Medulla oblongata (tissue), 1 donor: ENCODE data around the gene GNG13.
"Not testable (repeated sequence)": the region's sequence is repeated elsewhere in the genome, so short reads cannot be mapped to it uniquely, and the experiment has no call there.

Experiments used
- DNase-seq: peaks from one replicate; pipeline ENCODE4 v3.0.0-alpha.2; 2015; ENCODE audit errors: extremely low spot score

Gene GNG13, protein sequence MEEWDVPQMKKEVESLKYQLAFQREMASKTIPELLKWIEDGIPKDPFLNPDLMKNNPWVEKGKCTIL

DNA sequence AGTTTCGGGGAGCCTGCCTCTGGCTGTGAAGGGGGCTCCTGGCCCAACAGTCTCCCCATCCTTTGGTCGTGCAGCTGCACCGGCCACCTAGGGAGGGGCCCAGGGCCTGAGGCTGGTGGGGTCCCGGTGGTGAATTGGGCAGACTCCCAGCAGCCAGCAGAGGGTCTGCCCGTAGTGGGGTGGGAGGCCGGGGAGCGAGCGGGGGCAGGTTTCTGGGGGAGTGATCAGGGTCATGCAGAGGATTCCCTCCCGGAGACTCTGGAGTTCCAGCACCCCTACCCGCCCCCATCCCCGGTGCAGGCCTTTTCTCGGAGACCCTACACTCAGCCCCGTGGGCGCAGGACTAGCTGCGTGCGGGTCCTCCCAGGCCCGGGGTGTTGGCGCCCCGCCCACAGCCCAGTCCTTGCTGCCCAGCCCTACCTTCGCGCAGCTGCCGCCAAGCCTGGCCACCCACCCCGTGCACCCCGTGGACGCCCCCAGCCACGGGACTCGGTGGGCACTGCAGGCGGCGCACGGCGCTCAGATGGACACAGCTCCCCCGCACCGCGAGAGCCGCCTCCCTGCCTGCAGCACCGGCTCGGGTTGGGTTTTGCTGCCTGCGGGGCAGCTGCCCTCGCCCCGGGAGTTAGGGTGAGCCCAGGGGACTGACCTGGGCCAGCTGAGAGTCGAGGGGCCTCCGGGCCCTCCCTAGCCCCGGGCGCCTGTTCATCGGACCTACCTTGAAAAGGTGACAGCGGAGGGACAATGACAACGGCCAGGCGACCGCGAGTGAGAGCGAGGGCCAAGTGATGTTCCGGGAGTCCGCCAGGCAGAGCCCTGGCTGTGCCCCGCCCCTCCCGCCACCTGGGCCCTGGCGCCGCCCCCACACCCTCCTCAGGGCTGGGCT, at the start of gene GNG13:
TSS of gene GNG13 (minus strand) at position 787 of the 886 bp plus-strand sequence. CDS start 1,657 bp downstream, outside the sequence.
- DNase-seq = no peak

DNA sequence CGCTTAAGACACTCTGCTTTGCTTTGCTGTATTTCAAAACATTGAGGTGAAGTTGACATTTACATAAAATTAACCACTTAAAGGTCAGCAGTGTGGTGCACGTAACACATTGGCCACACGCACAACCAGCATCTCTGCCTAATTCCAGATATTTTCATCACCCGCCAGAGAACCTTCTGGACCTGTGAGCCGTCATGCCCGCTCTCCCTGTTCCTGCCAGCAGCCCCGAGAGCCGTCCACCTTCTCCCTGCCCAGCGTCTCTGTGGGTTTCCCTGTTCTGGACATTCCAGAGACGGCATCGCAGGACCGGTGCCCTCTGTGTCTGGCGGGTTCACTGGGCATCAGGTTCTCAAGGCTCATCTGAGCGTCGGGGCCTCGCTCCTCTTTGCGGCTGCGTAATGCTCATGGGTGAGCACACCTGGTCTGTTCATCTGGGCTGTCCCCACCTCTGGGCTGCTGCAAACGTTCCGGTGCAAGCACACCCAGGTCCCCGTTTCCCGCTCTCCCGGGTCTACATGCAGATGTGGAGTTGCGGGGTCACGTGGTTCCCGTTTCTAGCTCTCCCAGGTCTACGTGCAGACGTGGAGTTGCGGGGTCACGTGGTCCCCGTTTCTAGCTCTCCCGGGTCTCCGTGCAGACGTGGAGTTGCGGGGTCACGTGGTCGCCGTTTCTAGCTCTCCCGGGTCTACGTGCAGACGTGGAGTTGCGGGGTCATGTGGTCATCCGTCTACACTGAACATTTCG, 48.1 kb upstream of the GNG13 start:
- DNase-seq = no peak

DNA sequence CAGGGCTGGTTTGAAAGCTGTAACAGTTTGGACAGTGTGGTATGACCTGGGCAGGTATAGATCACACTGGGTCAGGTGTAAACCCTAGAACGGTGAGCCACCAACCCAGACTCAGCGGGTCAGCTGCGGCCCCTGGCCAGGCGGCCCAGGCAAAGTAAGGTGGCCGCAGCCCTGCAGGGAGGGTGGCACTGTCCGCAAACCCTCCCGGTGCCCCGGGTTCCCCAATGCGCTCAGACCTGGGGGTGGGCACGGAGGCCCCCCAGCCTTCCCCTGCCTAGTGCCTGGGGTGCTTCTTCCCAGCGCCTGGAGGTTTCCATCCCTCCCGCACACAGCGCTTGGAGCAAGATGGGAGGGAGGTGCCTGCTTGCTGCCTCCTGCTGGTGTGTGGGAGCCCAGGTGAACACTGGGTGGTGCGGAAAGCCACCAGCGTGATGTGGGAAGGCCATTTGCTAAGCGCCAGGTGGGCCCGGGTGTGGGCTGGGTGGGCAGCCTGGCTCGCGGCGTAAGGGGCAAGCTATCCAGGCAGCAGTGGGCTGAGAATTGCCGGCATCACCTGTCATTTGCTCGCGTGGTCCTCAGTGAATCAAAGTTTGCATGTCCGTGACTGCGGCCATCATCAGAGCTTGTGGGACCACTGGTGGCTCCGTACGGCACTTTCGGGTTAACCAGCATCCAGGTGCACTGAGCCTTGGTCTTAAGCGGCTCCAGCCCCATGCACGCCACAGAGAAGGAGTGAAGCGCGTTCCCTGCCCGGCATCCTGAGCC, 47.3 kb upstream of the GNG13 start:
- DNase-seq = no peak

DNA sequence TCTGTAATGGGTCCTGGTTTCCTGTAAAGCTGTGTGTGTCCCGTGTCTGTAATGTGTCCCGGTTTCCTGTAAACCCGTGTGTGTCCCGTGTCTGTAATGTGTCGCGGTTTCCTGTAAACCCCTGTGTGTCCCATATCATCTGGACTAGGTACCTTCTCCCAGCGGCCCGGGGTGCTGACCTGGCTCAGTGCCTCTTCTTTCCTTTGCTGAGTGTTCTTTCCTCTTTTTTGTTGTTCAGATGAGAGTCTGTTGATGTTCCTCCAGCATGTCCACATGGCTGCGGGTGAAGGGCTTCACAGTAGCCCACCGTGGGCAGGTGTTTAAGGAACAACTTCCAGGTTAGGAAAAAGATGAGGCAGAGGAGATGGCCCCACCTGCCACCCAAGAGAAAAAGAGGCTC, 46.6 kb upstream of the GNG13 start:
- no peak for DNase-seq

DNA sequence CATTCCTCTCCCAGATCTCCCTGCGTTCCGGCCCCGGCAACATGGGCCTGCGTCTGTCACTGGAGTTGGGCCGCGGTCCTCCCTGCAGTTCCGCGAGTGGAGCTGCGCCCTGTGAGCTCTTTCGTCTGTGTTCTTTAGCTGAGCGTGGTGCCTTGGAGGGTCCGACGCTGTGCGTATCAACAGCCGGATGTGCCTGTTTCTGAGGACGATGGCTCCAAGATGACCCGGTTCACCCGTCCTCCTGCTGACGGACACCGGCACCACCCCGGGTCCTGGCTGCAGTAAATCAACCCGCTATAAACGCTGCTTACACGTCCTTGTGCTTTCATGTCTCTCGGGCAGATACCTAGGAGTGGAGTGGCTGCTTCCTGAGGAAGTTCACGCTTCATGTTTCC, 44.8 kb upstream of the GNG13 start:
- no peak for DNase-seq

DNA sequence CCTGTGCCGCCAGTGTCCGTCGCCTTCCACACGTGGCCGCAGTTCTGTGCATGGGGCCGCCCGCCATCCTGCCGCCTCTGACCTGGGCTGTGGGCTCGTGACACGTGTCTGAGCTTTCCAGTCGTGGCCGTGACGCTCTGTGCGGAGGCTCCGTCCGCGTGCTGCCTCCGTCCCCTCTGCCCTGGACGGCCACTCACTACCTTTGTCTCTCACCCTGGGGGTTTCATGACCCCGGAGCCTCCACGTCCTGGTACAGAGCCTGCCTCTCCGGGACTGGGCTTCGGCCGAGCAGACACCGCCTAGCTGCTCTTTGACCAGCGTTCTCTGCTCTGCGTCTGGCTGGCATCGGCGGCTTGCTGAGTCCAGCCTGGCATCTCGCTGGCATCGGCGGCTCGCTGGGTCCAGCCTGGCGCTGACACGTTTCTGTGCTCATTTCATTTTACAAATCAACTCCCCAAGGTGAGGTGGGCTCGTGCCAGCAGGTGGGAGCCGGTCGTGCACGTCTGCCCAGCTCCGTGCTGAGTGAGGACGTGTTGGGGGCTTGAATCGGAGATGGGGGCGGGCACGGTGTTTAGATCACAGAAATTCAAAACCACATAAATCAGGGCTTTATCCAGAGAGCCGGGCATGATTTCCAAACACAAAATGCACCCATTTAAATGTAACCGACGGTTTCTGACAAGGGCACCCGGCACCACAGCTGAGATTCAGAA, 44.3 kb upstream of the GNG13 start:
- DNase-seq = no peak

DNA sequence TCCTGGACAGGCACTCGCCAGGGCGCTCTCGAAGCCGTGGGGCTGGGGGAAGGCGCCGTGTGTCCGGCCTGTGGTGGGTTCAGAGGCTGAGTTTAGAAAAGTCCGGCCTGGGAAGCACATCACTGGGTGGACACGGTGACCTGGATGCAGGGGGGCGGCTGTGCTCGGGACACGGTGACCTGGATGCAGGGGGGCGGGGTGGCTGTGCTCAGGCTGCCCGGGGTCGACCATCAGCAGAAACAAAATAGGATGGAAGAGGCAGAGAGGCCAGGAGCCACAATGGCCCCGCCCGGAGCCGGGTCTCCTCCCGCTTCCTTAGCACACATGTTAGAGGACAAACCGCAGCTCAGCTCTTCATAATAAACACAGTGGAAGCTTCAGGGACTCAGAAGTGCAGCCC, 43.2 kb upstream of the GNG13 start:
- no peak for DNase-seq

DNA sequence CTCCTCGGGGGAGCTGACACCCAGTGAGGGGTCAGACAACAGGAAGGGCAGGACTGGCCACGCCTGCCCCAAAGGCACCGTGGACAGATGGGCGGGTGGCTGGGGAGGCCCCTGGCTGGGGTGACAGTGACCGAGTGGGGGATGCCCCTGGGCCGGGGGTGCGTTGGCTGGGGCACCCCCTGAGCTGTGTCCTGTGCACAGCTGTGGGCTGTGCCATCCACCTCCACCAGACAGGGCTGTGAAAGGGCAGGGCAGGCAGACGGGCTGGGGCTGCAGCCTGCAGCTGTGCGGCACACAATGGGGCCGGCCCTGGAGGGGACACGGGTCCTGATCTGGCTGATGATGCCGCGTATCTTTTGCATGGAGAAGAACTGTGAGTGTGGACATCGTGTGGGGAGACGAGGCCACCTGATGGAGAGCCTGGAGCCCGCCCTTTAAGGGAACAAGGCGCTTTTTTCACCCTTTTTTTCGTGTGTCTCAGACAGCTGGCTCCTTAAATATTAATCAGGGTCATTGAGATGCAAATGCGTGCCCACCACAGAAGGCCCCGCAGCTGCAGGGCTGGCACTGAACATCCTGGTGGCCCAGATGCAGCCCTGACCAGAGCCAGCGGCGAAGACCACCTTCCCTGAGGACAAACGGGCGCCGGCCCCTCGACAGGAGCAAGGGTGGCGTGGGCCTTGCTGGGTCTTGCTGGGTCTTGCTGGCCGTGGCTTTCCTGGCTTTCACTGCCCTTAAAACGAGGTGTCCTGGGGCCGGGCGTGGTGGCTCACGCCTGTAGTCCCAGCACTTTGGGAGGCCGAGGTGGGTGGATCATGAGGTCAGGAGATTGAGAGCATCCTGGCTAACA, 42.4 kb upstream of the GNG13 start:
- no peak for DNase-seq

DNA sequence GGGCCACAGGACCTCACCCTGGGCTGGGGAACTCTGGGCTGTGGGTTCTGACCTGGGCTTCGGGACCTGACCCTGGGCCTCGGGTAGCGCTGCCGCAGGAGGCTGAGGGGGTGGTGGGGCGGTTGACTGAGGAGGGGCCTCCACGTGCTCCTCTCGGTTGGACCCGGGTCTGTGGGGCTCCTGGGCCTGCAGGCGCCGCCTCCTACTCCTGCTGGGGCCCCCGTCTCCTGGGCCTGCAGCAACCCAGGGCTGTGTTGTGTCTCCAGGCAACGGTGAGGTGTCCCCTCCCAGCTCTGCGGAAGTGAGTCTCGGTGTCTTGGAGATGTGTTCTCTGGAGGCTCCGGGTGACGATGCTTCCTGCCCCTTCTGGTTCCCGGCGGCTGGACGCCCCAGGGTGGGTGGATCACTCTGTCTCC, 41.5 kb upstream of the GNG13 start:
- DNase-seq = no peak

DNA sequence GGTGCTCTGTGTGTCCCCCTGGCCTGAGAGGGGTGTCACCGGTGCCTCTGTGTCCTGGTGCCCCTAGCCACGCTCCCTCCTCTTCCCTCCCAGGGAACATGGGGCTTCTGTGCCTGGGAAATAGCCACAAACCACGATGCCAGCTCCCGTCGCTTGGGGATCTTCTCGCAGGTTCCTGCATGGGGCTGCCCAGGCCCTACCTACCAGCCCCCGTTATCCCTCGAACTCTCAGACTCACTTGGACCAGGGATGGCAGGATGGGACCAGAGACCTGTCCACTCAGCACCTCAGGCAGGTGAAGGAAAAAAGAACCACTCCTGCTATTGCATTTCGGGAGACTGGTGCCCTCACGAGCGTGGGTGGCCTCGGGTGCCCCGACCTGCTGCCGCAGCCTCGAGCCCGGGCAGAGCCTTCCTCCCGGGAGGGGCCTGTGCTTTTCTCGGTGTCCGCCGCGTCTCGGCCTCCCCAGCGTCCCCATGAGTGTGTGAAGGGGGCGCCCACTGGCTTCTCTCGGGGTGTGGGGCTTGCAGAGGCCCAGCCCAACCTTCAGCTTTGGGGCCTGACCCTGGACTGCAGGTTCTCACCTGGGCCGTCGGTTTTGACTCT, 41.0 kb upstream of the GNG13 start:
- no peak for DNase-seq

DNA sequence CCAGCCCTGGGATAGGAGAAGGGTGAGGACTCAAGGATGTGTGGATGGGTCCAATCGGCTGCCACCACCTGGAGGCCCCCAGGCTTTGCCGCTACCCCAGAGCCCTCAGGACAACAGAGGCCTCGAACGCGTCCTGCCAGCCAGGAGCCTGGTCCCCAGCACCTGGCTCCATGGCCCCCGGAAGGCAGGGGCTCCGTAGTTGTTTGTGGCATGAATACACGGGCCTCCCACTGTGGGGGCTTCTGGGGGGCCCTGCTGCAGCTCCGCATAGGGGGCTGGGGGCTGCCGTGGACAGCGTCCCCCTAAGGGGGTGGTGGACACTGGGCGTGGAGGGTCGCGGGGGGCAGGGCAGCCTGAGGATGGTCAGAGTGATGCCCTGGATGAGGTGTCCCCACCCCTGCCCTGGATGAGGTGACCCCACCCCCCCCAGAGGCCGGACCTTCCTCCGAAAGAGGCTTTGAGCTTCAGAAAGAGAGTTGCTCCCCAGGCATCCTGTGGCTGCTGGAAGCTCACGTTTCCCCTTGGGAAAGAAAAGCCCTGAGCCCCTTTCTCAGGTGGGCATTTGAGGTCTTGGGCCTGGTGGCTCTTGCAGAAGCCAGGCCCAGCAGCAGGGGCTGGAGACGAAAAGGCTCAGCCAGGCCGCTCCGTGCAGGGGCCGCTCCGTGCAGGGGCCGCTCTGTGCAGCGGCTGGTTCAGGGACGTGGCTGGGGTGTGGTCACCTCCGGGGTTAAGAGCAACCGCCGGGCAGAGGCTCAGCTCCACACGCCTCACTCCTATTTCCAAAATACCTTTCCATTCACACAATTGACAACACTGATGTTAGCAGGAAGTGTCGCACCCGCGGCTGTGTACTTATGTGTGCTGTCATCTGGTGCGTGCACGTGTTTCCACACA, 40.3 kb upstream of the GNG13 start:
- DNase-seq = no peak

DNA sequence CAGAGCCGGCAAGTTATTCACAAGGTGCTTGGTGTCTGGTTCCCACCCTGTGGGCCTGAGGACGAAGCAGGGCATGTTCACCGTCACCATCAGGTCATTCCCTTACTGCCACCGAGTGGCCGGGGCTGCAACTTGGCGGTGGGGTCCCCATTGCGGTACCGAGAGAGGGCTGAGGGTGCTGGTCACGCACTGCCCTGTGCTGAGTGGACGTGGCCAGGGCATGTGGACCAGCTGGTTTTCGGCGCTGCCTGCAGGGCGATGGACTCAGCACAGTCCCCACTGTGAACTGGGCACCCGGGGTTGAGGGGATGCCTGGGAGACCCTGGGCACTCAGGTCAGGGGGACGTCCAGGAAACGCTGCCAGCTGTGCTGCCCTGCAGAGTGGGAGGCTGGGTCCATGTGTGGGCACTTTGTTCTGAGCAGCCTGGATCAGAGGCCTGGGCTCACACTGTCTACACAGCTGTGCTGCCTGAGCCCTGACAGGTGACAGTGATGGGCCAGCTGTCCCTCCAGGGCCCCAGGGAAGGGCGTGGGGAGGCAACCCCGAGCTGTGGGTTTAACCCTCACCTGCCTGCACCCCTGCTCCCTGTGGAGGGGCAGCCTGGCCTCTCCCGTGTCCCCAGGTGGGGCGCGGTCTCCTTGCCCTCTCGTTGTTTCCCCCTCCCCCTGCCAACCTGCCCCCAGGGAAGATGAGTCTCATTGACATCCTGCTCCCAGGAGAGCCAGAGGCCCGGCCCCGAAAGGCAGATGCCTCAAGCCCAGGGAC, 39.3 kb upstream of the GNG13 start:
- DNase-seq = no peak

DNA sequence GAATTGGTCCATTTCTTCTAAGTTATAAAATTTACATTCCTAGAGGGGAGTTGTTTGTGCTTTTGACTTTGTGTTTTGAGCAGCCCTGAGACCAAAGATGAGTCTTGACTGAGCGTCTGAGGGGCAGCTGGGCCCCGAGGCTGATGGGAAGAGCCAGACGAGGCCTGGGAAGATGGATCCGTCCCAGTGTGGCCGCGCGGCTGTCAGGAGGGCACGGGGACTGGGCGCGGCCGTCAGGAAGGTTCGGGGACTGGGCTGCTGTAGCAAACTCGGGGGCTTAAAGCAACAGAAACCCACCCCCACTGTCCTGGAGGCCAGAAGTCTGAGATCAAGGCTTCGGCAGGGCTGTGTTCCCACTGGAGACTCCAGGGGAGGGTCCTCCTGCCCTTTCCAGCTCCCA, 38.2 kb upstream of the GNG13 start:
- DNase-seq = no peak

DNA sequence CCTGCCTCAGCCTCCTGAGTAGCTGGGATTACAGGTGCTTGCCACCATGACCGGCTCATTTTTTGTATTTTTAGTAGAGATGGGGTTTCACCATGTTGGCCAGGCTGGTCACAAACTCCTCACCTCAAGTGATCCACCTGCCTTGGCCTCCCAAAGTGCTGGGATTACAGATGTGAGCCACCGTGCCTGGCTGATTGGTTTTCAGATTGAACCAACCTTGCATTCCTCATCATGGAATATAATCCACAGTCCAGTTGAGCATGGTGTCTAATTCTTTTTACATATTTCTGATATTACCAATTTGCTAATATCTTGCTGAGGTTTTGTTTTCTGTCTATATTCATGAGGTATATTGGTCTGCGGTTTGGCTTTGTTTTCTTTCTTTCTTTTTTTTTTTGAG, 36.3 kb upstream of the GNG13 start:
- not testable (repeated sequence) for DNase-seq

DNA sequence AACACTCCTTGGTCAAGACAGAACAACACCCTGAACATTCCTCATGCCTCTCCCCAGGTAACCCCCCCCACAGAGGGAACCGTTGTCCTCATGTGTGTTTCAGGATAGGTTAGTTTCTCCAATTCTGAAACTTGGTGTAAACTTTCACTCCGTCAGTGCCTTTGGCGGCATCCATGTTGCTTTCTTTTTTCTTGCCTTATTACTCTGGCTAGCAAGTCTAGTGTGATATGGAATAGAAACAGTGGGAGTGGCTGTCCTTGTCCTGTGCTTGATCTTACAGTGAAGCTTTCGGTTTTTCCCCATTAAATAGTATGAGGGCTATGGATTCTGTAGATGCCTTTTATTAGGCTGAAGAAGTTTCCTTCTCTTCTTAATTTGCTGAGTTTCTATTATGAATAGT, 35.7 kb upstream of the GNG13 start:
- DNase-seq = no peak

DNA sequence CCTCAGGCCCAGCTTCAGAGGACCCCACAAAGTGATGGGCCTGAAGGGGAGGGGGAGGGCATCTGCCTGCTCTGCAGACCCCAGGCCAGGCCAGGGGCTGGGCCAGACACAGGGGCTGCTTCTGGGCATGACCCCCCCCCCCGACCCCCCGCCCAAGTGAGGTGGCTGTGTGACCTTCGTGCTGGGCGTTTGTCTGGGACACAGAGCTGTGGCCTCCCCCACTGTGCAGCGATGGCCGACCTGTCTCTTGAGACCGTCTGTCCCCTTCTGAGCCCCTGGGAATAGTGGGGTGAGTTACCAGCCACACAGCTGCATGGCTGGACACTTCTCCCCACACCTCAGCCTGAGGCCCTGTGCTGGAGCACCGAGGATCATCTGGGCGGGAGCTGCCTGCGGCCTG, 34.8 kb upstream of the GNG13 start:
- DNase-seq = no peak

DNA sequence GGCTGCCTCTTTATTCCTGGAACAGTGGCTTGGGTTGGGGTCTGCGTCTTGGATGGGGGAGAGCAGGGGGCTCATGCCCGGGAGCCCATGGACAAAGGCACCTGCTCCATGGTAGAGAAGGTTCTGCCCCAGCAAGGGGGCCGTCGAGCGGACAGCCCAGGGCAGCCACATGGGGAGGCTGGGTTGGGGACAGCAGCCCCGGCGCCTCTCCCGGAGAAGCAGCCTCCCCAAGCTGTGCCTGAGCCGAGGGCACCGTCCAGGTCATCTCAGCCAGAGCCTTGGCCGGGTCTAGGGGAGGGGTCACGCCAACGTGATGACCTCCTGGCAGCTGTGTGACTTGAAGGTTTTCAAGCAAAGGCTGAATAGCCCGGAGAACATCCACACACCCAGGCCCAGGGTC, 32.9 kb upstream of the GNG13 start:
- no peak for DNase-seq

DNA sequence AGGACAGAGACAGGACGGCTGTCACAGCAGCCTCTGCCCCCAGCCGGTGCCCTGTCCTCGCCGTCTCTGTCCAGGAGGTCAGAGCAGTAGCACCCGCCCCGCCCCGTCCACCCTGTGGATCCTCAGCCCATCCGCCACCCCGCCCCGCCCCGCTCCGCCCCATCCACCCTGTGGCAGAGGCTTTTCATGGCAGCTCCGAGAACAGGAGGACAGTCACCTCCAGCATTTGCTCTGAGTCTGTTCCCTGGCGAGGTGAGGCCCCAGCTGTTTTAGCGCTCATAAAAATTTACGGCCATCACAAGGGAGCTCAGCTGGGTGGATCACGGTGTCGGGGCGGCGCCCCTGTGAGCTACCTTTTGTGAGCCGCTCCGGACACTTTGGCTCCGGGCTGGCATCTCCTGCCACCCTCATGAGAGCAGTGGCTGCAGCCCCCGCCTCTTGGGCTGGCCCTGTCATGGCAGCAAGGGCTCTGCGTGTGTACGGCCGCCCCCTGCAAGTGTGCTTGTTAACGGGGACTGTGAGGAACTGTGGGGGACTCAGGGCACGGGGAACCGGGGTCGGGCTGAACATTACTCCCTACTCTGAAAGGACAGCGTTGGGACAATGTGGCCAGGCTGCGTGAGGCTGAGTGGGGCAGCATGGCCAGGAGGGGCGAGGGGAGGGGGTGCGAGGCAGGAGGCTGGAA, 32.3 kb upstream of the GNG13 start:
- DNase-seq = no peak
